NCI-H748 (cell line): ENCODE measurements around the gene UBE3B.
A peak's percentile ranks its signal among the peaks of the same experiment; 100 is the strongest.

Source experiments
- DNase-seq: peaks from one replicate; lab custom pipeline; 2025; ENCODE audit not compliant: unreplicated experiment; lab: John Stamatoyannopoulos, UW

UBE3B gene

DNA sequence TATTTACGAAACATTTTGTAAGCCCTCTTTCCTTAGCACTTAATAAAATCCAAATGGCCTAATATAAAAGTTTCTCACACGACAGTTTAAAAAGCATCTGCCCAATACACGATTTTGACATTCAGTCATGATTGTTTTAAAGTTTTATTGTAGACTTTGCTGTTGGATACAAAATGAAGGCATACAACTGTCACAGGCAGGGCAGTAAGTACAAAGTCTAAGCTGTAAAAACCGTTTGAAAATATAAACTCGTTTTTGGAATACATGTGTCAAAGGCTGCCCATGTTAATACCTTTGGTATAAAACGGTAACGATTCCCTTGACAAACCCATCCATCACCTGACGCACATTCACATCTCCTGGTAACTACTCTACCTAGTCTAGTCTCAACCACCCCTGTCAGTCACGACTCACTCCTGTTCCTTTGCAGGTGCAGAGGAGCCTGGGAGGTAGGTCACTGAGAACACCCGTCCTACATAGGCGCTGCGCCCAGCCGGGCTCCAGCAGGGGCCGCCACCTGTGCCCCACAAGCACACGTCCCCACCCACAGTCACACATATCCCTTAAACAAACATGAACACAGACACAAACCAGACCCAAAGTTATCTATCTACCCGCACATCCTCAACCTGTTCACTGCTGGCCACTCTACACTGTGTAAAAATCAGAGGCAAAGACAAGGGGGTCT lies 27.4 kb upstream of the UBE3B start:
- DNase-seq: no peak

DNA sequence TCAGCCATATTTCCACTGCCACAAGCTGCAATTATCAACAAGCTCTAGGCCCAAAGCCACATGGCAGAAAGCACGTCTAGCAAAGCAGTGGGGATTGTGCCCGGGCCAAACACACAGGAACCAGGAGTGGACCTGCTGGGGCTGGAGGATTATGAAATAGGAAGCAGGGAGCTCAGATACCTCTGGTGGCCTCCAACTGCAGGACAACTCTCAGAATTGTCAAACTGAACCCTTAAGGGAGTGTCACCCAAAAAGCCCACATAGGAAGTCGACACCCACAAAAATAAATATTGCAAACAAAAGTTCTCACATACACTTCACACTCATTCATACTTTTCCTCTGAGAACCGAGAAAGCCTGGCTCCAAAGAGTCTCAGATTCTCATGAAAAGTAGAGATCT lies 26.5 kb upstream of the UBE3B start:
- DNase-seq: no peak

GRCh38 chr12:109451400-109451799 lies 26.0 kb upstream of the UBE3B start:
- no peak for DNase-seq

- no peak for DNase-seq
Observed at GRCh38 chr12:109452489-109452888, 24.9 kb upstream of the UBE3B start.

- no peak for DNase-seq
Observed at GRCh38 chr12:109455706-109456105, 21.7 kb upstream of the UBE3B start.

DNA sequence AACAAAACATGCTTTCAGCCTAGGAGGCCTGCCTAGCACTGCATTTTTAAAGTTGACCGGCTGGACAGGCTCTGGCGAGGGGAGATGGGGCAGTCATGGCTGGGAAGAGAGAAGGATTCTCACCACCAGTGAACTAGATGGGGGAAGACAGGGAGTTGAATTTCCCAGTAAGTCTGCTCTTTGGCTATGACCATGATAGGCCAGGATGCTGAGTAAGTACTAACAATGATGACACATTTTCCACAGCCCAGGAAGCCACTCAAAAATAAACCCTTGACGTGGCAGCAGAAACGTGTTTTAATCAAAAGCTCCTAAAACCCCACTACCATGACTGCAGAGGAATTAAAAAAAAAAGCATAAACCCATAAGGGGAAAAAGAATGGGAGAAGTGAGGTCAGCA lies 19.3 kb upstream of the UBE3B start:
- DNase-seq: no peak

GRCh38 chr12:109458771-109459208 lies 18.6 kb upstream of the UBE3B start:
- DNase-seq: peak; percentile 27

- no peak for DNase-seq
Observed at GRCh38 chr12:109459247-109459646, 18.2 kb upstream of the UBE3B start.

DNA sequence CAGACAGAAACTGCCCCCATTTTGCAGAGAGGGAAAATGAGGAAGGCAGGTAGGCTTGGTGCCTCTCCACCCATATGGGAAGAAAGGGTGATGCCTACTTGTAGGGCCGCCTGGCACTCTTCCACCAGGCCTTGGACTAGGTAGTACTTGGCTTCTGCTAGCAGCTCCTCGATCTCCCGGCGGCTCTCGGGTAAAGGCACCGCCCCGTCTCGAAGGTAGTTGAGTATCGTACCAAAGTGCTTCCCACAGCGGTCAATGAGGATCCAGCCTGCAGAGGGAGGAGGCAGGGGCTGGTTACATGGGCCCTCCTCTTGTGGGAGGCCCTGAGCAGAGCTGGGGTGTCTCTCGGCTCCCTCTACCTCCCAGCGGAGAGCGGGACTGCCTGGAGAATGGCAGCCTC lies 16.9 kb upstream of the UBE3B start:
- DNase-seq: no peak

DNA sequence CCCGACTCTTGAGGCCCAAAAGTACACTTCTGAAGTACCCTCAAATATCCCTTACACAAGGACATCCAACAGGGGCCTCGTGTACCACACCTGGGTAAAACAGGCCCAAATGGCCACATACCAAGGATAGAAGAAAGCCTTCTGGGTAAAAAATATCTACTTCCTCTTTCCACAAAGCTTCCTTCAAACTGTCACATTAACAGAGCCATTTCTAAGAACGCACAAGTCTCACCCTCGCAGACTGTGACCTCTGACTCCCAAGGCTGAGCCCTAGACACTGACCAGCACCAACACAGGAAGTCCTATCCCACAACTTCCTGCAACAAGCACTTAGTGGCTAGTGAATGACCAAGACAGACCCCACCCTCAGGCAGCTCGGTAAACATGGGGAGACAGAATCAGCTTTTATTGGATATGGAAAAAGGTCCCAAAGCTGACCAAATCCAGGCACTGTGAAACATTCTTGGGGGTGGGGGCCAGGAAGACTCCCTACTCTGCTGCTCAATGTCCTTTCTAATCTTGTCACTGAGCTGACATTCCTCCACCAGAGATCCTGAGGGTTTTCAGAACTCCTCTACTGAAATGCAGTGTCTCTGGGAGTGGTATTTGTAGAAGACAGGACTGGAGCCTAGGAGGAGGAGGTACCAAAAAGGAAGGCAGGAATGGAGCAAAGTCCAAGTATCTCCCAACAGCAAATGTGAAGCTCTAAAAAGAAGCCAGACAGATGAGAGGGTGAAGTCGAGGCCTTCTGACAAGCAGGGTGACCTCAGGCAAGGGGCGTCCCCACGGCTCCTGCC lies 16.2 kb upstream of the UBE3B start:
- no peak for DNase-seq

DNA sequence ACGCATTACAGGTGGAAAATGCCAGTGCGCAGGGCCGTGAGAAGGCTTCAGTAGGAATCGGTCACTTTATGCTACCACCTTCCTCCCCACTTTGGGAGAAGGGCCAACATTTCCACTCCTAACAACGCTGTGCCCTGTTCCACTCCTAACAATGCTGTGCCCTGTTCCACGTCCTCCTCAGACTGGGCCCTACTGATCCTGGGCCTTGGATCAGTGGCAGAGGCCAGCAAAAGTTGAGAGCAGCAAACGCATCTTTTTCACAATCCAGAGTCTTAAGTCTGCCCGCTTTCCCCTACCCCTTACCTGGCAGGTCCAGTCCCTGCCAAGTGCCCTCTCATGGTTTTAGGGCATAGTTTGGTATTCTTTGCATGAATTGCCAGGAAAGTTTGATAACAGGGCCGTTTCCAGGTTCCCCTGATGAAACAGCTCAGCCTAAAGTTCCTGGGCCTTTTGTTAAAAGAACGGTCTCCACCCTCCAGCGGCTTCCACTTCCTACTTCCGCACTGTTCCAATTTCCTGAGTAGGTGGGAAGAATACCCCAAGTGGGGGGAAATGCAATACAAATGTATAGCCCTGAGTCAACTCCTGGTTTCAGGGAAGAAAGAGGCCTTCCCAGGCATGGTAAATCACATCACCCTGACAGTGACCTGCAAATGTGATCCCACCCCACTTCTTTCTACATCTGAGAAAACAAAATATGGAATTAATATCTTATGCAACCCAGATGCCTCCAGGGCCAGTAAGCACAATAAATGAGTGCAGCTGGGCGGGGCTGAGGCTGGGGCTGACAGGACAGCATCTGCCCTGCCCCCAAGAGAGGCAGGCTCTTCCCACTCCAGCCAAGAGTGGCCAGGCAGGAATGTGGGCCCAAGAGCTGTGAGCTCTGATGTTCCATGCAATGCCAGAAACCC lies 15.3 kb upstream of the UBE3B start:
- no peak for DNase-seq

DNA sequence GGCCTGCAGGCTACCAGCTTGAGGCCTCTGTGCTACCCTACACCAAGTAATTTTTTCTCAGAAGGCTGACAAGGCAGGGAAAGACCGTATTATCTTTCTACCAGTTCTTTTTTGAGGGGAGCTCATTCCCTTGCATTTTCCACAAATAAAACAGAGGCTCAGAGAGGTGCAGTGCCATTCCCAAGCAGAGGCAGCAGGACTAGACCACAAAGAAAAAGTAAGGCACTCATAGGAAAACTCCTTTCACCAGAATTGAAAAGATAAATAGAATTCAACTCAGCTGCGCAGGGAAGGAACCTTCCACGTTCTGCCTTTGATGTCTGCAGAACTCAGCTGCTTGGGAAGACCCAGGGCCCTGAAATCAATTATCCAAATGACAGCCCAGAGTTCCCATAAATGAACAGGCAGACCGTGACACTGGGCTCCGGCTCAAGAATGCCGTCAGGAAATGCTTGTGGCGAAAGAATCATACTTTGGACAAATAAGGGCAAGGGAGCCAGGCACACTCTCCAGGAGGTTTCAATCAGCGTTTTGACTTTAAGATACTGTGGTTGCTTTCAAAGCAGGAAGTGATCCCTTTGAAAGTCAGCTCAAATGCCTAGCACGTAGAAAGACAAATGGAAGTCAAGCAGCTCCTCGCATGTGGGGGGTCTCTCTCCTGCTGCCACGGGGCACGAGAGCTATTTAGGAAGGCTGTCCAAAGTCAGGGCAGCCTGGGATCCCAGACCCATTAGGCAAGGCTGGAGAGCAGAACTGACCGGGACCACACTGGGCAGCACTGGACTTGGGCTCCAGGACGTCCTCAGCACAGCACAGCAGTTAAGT lies 14.4 kb upstream of the UBE3B start:
- DNase-seq: no peak

DNA sequence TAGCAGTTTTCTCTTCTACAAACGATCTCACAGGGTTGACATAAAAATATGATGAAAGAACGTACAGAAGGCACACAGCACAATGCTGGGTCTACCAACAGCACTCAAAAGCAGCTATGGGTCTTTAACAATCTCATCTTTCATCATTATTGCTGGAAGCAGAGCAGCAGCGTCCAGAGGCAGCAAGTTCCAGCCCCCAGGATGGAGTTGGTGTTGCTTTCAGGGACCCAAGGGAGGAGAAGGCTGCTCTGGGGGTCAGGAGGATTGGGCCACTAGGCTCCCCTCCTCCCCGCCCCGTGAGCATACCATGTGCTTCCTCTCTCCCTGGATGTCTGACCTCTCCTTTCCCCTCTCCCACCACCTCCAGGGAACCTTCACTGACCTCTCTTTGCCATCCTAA lies 13.7 kb upstream of the UBE3B start:
- no peak for DNase-seq

DNA sequence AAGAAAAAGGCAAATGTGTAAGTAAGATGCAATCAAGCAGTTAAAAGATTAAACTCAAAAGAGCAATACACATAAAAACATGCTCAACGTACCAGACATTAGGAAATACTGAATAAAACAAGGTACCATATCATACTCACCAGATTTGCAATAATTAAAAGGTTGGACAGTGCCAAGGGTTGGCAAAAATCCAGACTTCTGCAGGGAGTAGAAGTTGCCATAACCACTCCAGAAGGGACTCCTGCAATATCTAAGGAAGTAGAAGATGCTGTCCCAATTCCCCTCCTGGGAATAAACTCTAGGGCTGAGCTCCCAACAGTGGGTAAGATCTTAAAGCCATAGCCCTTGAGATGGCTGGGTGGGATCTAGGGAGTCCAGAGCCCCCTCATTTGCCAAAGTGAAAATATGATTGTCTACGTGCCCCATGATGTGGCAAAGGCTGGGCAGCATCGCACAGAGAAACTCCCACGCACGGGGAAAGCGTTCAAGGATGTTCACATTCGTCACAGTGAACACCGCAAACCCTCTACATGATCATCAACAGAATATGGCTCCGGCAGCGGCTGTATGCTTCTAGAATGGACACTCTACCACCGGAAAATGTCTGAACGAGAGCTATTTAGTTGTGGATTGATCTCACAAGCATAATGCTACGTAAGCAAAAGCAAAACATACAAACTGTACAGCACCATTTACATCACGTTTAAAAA lies 12.6 kb upstream of the UBE3B start:
- DNase-seq: no peak

DNA sequence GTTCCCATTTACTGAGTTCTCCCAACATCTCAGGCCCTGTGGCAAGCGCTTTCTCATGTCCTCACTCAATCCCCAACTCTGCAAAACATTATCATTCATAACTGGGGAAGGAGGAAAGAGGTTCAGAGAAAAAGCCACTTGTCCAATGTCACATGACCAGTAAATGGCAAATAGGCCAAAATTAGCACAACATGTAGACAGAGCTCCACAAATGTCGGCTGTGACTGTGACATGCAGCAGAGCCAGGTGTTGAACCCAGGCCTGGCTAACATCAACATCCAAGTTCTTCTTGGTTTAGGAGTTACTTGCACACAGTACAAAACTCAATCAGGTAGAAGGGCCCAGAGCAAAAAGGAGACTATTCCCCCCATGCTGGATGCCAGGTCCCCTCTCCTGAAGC lies 11.1 kb upstream of the UBE3B start:
- DNase-seq: no peak

GRCh38 chr12:109466821-109467220 lies 10.6 kb upstream of the UBE3B start:
- DNase-seq: no peak

GRCh38 chr12:109467978-109468676 lies 9.3 kb upstream of the UBE3B start:
- DNase-seq: no peak

DNA sequence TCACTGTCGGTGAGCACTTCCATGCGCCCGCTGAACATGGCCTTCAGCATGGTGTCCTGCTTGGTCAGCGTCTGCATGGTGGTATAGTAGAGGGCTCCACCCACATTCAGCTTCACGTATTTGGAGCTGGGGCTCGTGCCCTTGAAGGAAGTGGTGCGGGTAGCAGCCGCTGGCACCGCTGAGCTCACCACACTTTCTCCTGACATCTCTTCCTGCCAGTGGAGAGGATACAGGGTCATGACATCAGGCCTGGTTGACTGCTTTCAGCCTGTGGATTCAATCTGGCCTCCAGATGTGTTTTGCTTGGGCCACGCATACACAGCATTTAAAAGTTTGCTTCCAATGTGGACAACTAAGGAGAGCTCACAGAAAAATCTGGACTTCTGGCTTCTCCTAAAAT lies 7.9 kb upstream of the UBE3B start:
- no peak for DNase-seq

- DNase-seq: no peak
Observed at GRCh38 chr12:109473006-109473405, 4.4 kb upstream of the UBE3B start.
